HG03025 (cell line): Measurements from ENCODE around the gene TFIP11.

Experiments used
- ATAC-seq: cut with Tn5 transposase; IDR thresholded peaks from one replicate; pipeline ENCODE4 v1.9.1; 2021; ENCODE audit warnings: mild to moderate bottlenecking, moderate library complexity; ENCODE audit not compliant: unreplicated experiment, low FRiP score

Gene TFIP11

GRCh38 chr22:26453216-26453615 is 59.1 kb downstream of the TFIP11 start:
- ATAC-seq: no peak

- no peak for ATAC-seq
Measured at GRCh38 chr22:26452236-26453016, 59.8 kb downstream of the TFIP11 start.

- no peak for ATAC-seq
Measured at GRCh38 chr22:26450453-26451185, 61.7 kb downstream of the TFIP11 start.

- no peak for ATAC-seq
Measured at GRCh38 chr22:26448941-26449340, 63.3 kb downstream of the TFIP11 start.

- ATAC-seq: no peak
Measured at GRCh38 chr22:26448334-26448733, 63.9 kb downstream of the TFIP11 start.

- no peak for ATAC-seq
Measured at GRCh38 chr22:26447584-26448329, 64.5 kb downstream of the TFIP11 start.

GRCh38 chr22:26446808-26447515 is 65.3 kb downstream of the TFIP11 start:
- ATAC-seq: no peak

GRCh38 chr22:26445577-26446275 is 66.5 kb downstream of the TFIP11 start:
- ATAC-seq: no peak

- ATAC-seq: no peak
Measured at GRCh38 chr22:26444777-26445176, 67.5 kb downstream of the TFIP11 start.

GRCh38 chr22:26443901-26444690 is 68.2 kb downstream of the TFIP11 start:
- ATAC-seq: no peak

GRCh38 chr22:26442086-26442756 is 70.1 kb downstream of the TFIP11 start:
- ATAC-seq: no peak
